ENCODE data around the gene PACS2.

Gene PACS2

DNA sequence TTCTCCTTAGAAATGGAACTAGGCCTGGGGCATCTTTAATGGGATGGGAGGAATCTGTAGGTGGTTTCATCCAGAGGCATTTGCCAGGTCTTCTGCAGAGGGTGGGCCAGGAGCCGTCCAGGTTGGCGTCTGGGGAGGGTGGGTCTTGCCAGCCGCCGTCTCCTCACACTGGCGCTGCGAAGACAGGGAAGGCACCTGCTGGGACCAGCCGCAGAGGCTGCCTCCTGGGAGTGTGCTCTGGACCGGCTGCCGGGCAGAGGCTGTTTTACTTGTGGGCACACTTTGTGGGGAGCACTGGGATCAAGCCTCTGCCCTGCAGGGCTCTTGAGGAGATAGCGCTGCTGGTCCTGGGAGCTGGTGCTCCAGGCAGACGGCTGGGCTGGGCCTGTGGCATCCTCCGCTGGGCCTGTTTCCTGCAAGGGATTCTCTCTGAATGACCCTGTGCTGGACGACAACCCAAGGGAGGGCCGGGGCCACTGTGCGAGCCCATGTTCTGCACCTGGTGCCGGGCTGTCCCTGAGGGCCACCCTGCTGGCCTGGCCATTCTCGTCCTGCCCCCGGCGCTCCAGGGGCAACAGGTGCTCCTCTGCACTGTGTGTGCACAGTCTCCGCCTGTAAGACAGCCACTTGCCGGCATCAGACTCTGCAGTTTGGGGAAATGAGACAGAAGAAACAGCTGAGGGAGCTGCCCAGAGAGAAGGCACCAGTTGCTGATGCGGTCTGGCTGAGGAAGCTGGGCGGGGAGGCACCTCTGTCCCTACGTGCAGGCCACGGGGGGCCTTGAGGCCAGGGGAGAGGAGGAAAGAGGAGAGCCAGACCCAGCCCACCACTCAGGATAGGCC, 73.8 kb downstream of the PACS2 start:
- no peak for DNase-seq (ENCODE audit: low spot score)

DNA sequence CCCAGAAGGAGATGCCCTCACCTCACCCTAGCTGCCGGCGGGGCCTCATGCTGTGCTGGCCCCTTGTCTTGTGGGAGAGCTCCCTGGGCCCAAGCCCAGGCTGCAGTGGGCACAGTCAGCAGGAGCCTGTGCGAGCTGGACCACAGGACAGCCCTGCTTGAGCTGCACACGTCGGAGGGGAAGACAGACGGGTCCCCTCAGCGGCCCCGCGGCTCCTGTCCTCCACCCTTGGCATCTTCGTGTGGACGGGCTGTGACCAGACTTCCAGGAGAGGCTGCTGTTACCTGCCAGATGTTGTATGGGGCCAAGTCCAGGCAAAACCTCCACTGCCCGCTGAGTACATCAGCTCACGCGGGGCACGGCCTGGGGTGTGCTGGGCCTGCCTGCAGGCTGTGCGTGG, 74.4 kb downstream of the PACS2 start:
- no peak for DNase-seq (ENCODE audit: low spot score)

DNA sequence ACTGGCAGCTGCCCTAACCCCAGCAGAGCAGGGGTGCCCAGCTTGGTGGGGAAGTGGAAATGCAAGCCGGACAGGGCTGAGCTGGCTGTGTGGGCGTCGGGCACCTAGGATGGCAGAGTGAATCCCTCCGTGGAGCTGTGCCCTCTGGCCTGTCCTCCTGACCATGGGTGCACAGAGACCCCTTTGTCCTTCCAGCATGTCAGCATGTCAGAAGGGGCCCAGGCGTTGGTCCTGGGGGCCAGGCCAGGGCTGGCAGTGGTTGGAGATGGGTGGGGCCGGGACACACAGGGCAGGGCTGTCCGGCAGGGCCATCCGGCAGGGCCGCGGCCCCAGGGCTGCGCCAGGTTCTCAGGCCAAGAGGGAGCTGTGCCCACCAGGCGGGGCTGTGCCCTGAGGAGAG, 75.0 kb downstream of the PACS2 start:
- no peak for DNase-seq (ENCODE audit: low spot score)

DNA sequence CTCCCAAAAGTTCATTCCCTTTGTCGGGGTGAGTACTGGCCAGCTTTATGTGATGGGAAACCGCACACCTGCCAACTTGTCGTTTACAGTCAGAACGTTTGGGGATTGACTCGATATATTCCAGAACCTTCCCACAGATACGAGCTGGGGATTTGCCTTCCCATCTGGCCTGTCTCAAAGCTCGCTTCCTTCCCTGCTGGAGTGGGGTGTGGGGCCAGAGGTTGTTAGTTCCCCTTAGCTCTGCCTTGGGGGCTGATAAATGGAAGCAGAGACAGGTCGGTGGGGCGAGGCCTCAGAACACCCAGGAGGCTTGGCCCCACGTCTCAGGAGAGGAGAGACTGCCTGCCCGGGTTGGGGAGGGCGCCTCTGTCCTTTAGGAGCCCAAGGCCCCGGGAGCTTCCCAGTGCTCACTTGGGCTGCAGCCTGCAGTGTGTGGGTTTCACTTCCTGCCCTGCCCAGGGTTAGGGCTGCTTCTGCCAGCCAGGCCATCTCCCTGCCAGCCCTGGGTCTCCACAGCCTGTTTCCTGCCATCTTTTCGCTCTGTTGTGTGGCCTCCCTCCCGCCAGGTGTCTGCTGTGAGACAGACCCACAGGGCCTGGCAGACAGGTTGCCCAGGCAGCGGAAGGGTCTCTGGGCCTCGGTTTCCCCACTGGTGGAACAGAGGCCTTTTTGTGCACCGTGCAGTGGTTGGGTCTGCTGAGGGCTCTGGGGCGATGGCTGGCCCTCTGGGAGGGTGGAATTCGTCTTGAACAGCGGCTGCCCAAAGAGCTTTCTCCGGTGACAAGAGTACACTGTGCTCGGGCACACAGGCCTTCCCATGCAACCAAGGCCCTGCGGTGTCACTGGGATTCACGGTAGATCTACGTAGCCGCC, 75.7 kb downstream of the PACS2 start:
- no peak for DNase-seq (ENCODE audit: low spot score)

DNA sequence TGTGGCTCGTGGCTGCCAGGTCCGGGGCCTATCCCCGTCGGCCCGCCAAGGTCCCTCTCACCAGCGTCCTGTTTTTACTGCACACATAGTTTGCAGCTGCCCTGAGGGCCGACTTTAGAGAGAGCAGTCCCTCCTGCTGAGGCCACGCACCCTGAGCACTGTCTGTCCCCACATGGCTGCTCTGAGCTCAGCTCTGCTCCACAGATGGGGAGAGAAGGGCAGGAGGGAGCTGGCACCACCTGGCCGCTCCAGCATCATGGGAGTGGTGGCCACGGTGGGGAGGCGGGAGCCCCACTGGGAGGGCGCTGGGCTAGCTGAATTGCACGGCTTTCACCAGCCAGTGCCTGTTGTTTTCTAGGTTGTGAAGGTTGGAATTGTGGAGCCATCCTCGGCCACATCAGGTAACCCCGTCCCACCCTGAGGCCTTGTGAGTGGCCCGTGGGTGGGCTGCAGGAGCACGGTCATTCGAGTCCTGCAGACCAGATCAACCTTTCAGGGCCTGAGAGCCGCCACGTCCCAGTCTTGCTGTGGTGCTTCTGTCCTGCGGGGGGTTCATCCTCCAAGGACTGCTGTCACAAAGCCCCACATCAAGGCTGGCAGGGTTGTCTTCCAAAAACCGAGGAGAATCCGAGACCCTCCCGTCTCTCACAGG, 76.4 kb downstream of the PACS2 start:
- DNase-seq (ENCODE audit: low spot score) = no peak

DNA sequence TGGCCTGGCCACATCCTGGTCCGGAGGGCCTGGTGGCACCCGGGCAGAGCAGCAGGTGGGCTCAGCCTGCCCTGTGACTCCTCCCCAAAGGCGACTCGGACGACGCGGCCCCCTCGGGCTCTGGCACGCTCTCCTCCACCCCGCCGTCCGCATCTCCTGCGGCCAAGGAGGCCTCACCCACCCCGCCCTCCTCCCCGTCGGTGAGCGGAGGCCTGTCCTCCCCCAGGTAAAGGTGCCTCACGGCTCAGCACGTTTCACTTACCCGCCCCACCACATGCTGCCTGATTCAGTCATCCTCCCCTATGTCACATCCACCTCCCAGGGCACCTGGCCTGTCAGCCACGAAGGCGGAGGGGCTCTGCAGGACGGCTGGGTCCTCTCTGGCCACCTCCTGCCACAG, 77.0 kb downstream of the PACS2 start:
- DNase-seq (ENCODE audit: low spot score) = no peak

DNA sequence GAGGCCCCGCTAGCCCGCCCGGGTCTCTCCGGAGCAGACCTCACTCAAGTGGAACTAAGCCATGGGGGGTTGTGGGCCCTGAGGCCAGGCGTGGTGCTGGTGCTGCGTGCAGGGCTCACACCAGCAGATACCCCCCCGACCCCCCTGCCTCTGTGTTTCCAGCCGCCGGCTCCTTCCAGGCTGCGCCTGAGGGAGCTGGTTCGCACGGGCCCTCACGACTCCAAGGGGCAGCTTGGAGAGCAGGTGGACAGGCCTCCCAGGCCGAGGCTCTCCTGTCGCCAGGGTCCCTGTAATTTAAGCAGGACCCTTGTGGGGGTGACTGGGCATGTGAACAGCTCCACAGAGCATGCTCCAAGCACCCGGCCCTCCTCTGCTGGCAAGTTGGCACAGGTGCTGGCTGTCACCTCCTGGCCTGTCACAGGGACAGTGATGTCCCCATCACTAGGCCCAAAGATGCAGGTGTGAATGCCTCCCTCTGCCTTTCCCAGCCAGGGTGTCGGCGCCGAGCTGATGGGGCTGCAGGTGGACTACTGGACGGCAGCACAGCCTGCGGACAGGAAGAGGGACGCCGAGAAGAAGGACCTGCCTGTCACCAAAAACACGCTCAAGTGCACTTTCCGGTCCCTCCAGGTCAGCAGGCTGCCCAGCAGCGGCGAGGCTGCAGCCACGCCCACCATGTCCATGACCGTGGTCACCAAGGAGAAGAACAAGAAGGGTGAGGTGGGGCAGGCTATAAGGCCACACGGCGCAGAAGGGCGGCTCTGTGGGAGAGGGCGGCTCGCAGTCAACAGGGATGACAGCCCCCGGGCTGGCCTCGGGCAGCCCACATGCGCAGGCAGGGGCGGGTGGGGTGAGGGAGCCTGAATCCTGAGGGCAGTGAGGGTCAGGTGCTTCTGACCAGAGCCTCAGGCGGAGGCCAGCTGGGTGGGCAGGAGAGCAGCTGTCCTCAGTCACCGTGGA, 77.9 kb downstream of the PACS2 start:
- peak; percentile 10 for DNase-seq (ENCODE audit: low spot score)

DNA sequence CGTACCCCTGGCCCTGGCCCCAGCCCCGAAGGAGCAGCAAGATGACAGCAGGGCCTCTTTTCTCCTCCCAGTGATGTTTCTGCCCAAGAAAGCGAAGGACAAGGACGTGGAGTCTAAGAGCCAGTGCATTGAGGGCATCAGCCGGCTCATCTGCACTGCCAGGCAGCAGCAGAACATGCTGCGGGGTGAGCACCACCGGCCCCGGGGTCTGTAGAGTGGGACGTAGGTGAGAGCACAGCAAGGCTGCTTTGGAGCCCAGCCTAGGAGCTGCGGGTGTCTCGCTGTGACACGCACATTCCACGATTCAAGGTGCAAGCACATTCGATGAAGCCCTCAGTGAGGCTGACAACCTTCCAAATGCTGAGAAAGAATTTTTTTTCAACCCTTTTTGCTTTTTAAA, 78.6 kb downstream of the PACS2 start:
- DNase-seq (ENCODE audit: low spot score) = no peak

DNA sequence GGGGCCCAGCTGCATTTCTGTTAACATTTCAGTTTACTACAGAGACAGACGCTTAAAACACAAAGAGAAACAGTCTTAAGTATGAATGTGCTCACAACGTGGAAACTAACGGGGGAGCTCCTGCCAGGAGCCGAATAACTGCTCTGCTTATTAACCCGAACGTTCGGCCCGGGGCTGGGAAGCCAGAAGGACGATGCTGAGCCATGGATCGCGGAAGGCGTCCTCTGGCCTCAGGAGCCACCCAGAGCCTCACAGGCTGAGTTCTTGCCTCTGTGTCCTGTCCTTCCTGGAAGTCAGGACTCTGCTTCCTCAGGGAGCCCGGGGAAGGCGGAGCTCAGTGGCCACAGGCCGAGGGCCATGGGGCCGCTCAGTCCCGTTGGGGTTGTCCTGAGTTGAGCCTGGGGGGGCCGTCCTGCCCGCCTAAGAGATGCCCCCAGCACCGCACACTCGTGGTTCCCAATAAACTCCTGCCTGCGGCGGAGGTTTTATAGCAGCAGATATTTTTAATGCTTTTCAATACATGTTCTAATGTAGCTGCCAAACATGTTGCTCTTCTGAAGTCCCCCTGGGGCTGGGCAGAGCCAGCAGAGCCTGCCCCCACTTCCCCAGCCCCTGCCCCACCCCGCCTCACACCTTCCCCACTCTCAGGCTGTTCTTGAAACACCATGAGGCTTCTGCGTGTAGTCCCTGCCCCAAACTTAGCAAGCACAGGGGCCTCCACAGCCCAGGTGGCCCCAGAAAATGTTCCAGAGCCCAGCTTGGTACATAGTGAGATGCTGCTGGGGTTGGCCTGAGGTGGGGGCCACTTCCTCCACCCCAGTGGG, 80.4 kb downstream of the PACS2 start:
- no peak for DNase-seq (ENCODE audit: low spot score)

DNA sequence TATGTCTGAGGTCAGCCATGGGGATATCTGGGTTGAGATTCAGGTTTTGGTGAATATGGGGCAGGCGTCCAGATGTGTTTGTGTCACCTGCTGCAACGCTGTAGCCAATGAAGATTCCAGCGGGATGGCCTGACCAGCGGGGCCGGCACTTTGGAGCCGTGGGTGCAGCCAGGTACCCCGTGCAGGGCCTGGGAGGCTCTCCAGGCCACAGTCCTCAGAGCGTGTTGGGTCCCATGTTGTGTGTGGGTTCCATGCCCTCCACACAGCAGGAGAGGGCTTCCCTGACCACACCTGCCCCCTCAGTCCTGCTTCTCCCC, 80.9 kb downstream of the PACS2 start:
- no peak for DNase-seq (ENCODE audit: low spot score)

DNA sequence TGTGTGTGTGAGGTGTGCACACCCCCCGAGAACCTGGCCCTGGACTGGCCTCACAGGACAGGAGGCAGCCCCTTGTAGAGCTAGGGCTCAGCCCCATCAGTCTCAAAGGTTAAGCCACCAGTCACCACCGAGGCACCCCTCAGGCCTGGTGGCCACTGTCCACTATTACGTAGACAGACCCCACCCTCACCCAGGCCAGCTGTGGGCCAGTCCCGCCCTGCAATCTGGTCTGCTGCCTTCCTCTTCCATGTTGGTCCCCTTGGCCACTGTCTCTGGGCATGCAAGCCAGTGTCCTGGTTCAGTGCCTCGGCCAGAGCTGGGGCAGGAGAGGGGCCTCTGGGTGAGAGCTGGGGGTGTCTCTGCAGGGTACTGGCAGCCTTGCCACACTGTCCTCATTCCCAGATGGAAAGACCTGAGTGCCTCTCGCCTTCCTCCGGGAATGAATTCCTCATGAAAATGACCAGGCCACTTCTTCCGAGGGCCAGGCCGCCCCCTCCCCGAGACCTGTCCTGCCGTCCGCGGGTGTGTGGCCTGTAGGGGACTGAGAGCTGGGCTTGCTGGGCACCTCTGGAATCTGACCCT, 82.9 kb downstream of the PACS2 start:
- DNase-seq (ENCODE audit: low spot score) = peak; percentile 37

DNA sequence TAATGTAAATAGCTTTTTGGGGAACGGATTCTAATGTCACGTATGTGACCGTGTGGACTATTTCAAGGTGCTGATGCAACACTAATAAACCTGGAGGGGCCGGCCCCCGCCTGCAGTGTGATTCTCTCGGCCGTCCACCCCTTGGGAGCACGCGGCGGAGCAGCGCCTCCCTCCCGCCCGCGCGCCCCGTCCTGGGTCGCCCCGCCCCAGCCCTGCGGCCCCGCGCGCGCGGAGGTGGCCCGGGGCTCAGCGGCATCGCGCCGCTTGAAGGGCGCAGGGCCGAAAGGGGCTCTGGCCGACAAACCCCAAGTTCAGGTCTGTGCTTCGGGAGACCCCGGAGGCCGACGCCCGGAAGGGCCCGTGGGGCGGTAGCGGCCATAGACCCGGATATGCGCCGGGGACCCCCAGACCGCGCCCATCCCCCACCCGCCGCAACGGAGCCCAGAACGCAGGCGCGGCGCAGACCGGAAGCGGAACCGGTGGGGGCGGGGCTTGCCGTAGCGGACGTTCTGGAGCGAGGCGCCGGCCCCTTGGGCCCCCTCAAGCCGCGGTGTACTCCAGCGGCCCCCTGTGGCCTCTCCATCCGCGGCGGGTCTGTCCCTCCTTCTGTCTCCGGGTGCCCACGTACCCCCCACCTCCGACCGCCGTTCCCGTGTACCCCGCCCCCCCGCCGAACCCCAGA, 83.6 kb downstream of the PACS2 start, which contains the start of gene TEX22:
Gene TEX22 (plus strand): TSS at position 495 of the 682 bp plus-strand sequence. CDS start 803 bp downstream, outside the sequence.
- DNase-seq (ENCODE audit: low spot score) = peak; percentile 99

DNA sequence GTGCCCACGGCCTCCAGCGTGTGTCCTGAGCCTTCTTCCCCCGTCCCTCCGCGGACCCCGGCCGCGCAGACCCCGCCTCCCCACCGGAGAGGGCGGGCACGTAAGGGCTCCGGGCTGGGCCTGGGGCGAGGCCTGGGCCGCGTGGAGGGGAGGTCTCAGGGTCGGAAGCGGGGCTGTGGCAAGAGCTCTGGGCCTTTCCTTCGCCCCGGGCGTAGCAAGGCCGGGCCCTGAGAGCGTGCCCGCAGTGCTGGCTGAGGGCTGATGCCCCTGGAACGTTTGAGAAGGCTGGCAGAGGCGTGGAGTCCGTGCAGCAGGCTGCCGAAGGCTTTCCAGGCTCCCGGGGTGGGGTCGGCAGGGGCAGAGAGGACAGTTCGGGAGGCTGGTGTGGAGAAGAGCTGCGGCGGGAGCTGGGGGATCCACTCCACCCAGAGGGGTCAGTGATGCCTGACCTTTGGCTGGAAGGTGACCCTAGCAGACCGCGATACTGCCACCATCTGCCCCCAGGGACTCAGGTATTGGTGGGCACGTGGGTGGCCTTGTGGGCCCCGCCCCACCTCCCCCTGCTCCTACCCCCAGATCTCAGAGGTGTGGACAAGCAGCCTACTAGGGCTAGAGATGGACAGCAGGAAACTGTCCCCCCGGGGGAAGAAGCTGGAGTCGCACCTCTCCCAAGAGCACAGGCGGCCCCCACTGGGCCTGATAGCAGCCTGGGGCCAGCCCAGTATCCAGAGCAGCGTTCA, 84.3 kb downstream of the PACS2 start:
- peak; percentile 85 for DNase-seq (ENCODE audit: low spot score)

DNA sequence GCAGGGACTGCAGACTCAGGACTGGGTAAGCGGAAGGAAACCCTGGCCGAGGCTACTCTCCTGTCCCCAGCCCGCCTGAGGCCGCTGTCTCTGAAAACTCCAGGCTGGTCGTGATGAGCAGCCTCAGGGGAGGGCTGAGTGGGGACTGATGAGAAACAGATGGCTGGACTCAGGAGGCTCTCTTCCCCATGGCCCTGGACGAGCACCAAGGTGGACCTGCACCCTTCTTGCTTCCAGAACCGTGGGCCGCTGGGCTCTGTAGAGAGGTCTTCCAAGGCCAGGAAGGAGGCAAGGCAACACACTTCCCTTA, 84.9 kb downstream of the PACS2 start:
- no peak for DNase-seq (ENCODE audit: low spot score)

DNA sequence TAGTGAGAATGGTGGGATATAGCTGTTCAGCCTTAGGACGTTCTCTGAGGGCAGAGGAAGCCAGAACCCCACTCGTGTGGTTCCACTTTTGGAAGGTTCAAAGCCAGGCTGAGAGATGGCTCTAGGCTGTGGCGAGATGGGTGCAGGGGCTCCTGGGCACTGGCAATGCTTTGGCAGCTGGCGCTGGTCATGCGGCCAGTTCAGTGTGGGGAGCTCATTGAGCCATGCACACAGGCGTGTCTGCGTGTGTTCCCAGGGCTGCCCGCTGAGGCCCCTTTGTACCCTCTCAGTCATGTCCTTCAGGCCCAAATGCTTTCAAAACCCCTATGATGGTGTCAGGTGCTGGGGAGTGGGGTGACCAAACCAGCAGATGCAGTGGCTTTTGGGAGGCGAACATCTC, 85.5 kb downstream of the PACS2 start:
- DNase-seq (ENCODE audit: low spot score) = no peak

DNA sequence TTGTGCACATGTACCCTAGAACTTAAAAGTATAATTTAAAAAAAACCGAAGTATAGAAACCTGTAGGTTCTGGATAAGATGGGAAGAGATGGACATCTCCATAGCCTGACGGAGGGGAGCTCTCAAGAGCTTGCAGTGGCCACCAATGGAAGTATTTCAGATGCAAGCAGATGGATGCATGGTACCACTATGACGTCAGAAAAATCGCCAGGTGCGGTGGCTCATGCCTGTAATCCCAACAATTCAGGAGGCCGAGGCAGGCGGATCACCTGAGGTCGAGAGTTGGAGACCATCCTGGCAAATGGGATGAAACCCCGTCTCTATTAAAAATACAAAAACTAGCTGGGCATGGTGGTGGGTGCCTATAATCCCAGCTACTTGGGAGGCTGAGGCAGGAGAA, 87.2 kb downstream of the PACS2 start:
- no peak for DNase-seq (ENCODE audit: low spot score)

DNA sequence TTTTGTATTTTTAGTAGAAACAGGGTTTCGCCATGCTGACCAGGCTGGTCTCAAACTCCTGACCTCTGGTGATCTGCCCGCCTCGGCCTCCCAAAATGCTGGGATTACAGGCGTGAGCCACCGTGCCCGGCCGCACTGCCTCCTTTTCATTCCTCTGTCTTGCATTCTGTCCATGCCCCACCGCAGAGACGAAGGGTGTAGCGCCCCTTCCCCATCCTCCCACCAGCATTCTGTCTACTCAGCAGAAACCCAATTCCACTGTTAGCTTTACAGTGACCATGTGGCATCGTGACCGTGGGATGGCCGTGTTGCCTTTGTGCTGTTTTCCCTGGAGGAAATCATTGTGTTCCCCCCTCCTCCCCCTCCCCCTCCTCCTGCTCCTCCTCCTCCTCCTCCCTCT, 94.0 kb downstream of the PACS2 start:
- peak; percentile 8 for DNase-seq (ENCODE audit: low spot score)

DNA sequence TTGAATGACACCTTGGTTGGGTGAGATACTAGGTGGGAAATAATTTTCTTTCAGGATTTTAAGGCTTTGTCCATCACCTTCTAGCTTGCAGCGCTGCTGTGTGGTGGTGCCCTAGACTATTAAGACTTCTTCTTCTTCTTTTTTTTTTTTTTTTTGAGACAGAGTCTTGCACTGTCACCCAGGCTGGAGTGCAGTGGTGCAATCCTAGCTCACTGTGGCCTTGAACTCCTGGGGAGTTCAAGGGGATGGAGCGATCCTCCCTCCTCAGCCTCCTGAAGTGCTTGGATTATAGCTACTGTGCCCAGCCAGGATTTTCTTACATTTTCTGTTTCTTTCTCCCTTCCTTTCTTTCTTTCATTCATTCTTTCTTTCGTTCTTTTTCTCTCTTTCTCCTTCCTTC, 94.8 kb downstream of the PACS2 start:
- no peak for DNase-seq (ENCODE audit: low spot score)

DNA sequence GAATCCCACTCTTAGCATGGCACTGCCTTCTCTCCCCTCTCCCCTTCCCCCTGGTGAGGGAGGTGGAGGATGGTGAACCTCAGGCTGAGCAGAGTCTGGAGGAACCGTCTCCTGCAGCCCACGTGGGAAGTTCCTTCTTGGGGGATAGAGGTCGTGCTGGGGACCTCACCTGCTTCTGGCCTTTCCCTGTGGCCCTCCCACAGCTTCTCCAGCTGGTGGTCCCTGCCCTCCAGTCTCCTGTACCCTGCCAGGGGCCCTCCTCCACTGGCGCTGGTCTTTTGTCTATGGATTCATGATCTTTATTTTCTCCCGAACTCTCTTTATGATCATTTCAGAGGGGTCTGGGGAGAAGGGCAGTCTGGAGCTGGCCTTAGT, 96.1 kb downstream of the PACS2 start:
- DNase-seq (ENCODE audit: low spot score) = no peak

Measured in iPS-NIHi11 (cell line).